Endothelial cell of umbilical vein (primary cell): ENCODE data around the gene CD48. TPM values are rescaled to one million over a fixed set of nuclear protein-coding genes. Genes with fewer than 3 reads are reported as not detected.
A peak's percentile ranks its signal among the peaks of the same experiment; 100 is the strongest.

Experiments
- BruUV-seq: library from RNA; stranded (reverse); fragments of 400-500 nt; replicated peaks from 2 replicates; lab custom pipeline; 2021; lab: Mats Ljungman, UMichigan
- CTCF ChIA-PET: fragments of 300-600, 350-600 bp; sonication (Branson Sonifier 250); formaldehyde crosslinking; loops from one replicate; lab custom pipeline; 2021; ENCODE audit warnings: antibody characterized with exemption, inconsistent platforms; lab: Charles Lee
- POLR2A ChIA-PET: fragments of 300-600, 350-600 bp; sonication (Branson Sonifier 250); formaldehyde crosslinking; loops from one replicate; lab custom pipeline; 2021; ENCODE audit warnings: antibody characterized with exemption, inconsistent platforms; lab: Charles Lee
- DNase-seq: peaks from one replicate; pipeline ENCODE4 v3.0.0-alpha.2; 2011; ENCODE audit warnings: low read depth, low spot score
- FAIRE-seq: peaks from 2 replicates; lab custom pipeline; 2011; peaks lifted over from hg19 to GRCh38; lab: Jason Lieb, UNC
- H2AFZ ChIP-seq: 2 replicates; pipeline ENCODE4 v1.6.0; 2012; ENCODE audit warnings: low read depth, low read length, control low read depth, inconsistent platforms
- H3K27ac ChIP-seq: 2 replicates; pipeline ENCODE4 v1.5.1; 2011; ENCODE audit warnings: low read depth, mild to moderate bottlenecking, control low read depth, low read length, moderate library complexity; ENCODE audit not compliant: insufficient read depth
- H3K27me3 ChIP-seq, 2 experiments: 2 replicates each; pipeline versions ENCODE4 v1.6.0 to v1.6.1; 2011; ENCODE audit warnings: low read length in 2 of 2, mixed read lengths in 1 of 2; ENCODE audit not compliant: control insufficient read depth in 2 of 2, insufficient read depth in 2 of 2
- H3K36me3 ChIP-seq, 2 experiments: 2 replicates in 1 of 2; 3 replicates in 1 of 2; pipeline ENCODE4 v1.5.1; 2011; ENCODE audit warnings: low read length in 2 of 2, mild to moderate bottlenecking in 1 of 2, moderate library complexity in 1 of 2; ENCODE audit not compliant: control insufficient read depth in 2 of 2, insufficient read depth in 2 of 2; ENCODE audit errors: extremely low read depth in 1 of 2
- H3K4me1 ChIP-seq: 3 replicates; pipeline ENCODE4 v1.5.1; 2011; ENCODE audit warnings: mild to moderate bottlenecking, low read length; ENCODE audit not compliant: control insufficient read depth, insufficient read depth; ENCODE audit errors: extremely low read depth
- H3K4me2 ChIP-seq: 2 replicates; pipeline ENCODE4 v1.6.1; 2011; ENCODE audit warnings: low read length, control low read depth, mixed read lengths; ENCODE audit not compliant: insufficient read depth
- H3K4me3 ChIP-seq, 3 experiments: fragments of 200-600 bp in 1 of 3; sonication (generic), shearing (Covaris generic) in 1 of 3; replicated peaks in 1 of 3; 2 replicates each; pipeline ENCODE4 v1.5.1; 2011 to 2016; ENCODE audit warnings: control low read depth in 3 of 3, low read length in 3 of 3, mild to moderate bottlenecking in 2 of 3, inconsistent platforms in 1 of 3, low read depth in 1 of 3, moderate library complexity in 1 of 3; ENCODE audit not compliant: insufficient read depth in 1 of 3
- H3K79me2 ChIP-seq: 2 replicates; pipeline ENCODE4 v1.6.0; 2012; ENCODE audit warnings: low read length, inconsistent platforms; ENCODE audit not compliant: control insufficient read depth, insufficient read depth
- H3K9ac ChIP-seq: replicated peaks from 2 replicates; pipeline ENCODE3; 2011; ENCODE audit warnings: low read length, control low read depth; ENCODE audit not compliant: insufficient read depth; ENCODE audit errors: extremely low read depth
- H3K9me1 ChIP-seq: replicated peaks from 3 replicates; pipeline ENCODE4 v1.6.0; 2011; ENCODE audit warnings: mild to moderate bottlenecking, low read length; ENCODE audit not compliant: control insufficient read depth, insufficient read depth; ENCODE audit errors: extremely low read depth
- H3K9me3 ChIP-seq: replicated peaks from 2 replicates; pipeline ENCODE4 v1.5.1; 2012; ENCODE audit warnings: low read length, inconsistent platforms; ENCODE audit not compliant: control insufficient read depth, insufficient read depth
- H4K20me1 ChIP-seq: replicated peaks from 2 replicates; pipeline ENCODE3; 2011; ENCODE audit warnings: mild to moderate bottlenecking, low read length; ENCODE audit not compliant: control insufficient read depth, insufficient read depth; ENCODE audit errors: extremely low read depth
- EZH2 ChIP-seq: IDR thresholded peaks from 2 replicates; pipeline ENCODE4 v1.6.1; 2012; ENCODE audit warnings: borderline replicate concordance, low read depth, mild to moderate bottlenecking, moderate library complexity, low read length, inconsistent platforms; ENCODE audit not compliant: severe bottlenecking
- FOS ChIP-seq: IDR thresholded peaks from 2 replicates; pipeline ENCODE4 v1.6.1; 2011; ENCODE audit warnings: mild to moderate bottlenecking, low read length, moderate library complexity, borderline replicate concordance; ENCODE audit not compliant: insufficient read depth
- GATA2 ChIP-seq: IDR thresholded peaks from 2 replicates; pipeline ENCODE4 v1.7.0; 2011; ENCODE audit warnings: low read depth, mild to moderate bottlenecking, moderate library complexity, mixed read lengths, low read length; ENCODE audit not compliant: insufficient read length, insufficient read depth
- JUN ChIP-seq: IDR thresholded peaks from 2 replicates; pipeline ENCODE4 v1.6.1; 2011; ENCODE audit warnings: borderline replicate concordance, low read depth; ENCODE audit not compliant: insufficient read length, insufficient read depth
- MYC ChIP-seq: IDR thresholded peaks from one replicate; pipeline ENCODE4 v1.6.1; 2011; ENCODE audit warnings: mild to moderate bottlenecking, low read depth, low read length
- POLR2A ChIP-seq: IDR thresholded peaks from 2 replicates; pipeline ENCODE4 v1.6.1; 2012; ENCODE audit warnings: low read depth, mild to moderate bottlenecking, control low read depth, low read length
- POLR2AphosphoS5 ChIP-seq: IDR thresholded peaks from 2 replicates; pipeline ENCODE4 v1.6.1; 2012; ENCODE audit warnings: low read depth, mild to moderate bottlenecking, control low read depth, low read length, moderate library complexity; ENCODE audit not compliant: insufficient read depth
- dilution Hi-C: fragments of 300-500 bp; cut with MboI; formaldehyde crosslinking; loops from one replicate; pipeline ENCODE4 v1.15.0; 2019; ENCODE audit warnings: low sequenced_read_pairs; ENCODE audit not compliant: extremely low pct_ligation_motif_present
- intact Hi-C: fragments of 100-400 bp; cut with micrococcal nuclease; formaldehyde crosslinking; loops from one replicate; pipeline ENCODE4 v1.10.0; 2022
- polyA plus RNA-seq, 4 experiments: library from polyadenylated mRNA; depleted of rRNA in 3 of 4; stranded (reverse) in 3 of 4; unstranded in 1 of 4; fragments of >200 nt; gene quantifications; 2 replicates each; pipeline versions ENCODE4 v1.2.1 to v1.2.3, GENCODE V29; 2011 to 2012; ENCODE audit warnings: missing spikeins in 1 of 4
- total RNA-seq: library from RNA; stranded (reverse); gene quantifications from 2 replicates; pipeline ENCODE4 v1.2.3, GENCODE V29; 2021
- TF ChIP-seq, protein P1 (sequence below): IDR thresholded peaks from 2 replicates; pipeline ENCODE4 v1.6.1; 2011; ENCODE audit not compliant: insufficient read depth, insufficient read length
- TF ChIP-seq, protein P2 (sequence below), 2 donors: IDR thresholded peaks; 1 replicate in 1 of 2; 2 replicates in 1 of 2; pipeline ENCODE4 v1.5.1; 2011; ENCODE audit warnings: low read length in 2 of 2, mild to moderate bottlenecking in 2 of 2, moderate library complexity in 2 of 2, control low read depth in 1 of 2, inconsistent platforms in 1 of 2, low read depth in 1 of 2; ENCODE audit not compliant: insufficient read depth in 1 of 2; ENCODE audit errors: extremely low read depth in 1 of 2

The CD48 gene
- total and polyA plus RNA-seq, 2 donors (not counting 3 experiments of a cell fraction or from before 2014, with no cell fraction given) = not detected

DNA sequence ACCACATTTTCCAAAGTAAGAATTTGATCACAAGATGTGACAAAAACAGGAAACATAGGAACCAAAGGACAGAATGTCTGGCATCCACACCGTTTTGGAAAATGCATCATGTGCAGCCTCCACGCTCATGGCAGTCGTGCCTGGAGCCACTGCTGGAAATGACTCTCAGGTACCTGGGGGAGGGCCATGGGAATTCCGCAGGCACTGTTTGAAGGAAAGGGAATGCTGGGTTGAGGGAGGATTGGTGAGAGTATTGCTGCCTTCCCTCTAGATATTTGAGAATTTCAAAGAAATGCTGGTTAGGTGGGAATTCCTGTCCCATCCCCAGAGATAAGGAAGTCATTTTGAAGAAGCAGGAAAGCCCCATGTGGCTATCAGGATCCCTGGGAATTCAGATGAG is 75.5 kb downstream of the CD48 start:
- dilution Hi-C loops (no loop called here), intact Hi-C loops (no loop called here)
- Histone ChIP-seq H3K27ac (no peak overlapping the region), H4K20me1 (no peaks in the 10 kb centered on the region), H3K79me2 (no peaks in the 10 kb centered on the region), H3K9me1 (no peaks in the 10 kb centered on the region), H3K4me2 (no peak overlapping the region), H2AFZ (no peak overlapping the region), H3K27me3 (no peaks in the 10 kb centered on the region), H3K4me3 (no peak overlapping the region), H3K9me3 (no peaks in the 10 kb centered on the region), H3K36me3 (no peaks in the 10 kb centered on the region), H3K9ac (no peak overlapping the region), H3K4me1 (peaks cover 9% of the 10 kb centered on the region)
- ChIA-PET POLR2A (no interaction called here), CTCF (no interaction called here)
- no peak for TF ChIP-seq POLR2A
- no peak for TF ChIP-seq FOS
- TF ChIP-seq EZH2 = no peak
- TF ChIP-seq GATA2 = no peak
- TF ChIP-seq POLR2AphosphoS5 = no peak
- no peak for TF ChIP-seq MYC
- TF ChIP-seq, protein P1, sequence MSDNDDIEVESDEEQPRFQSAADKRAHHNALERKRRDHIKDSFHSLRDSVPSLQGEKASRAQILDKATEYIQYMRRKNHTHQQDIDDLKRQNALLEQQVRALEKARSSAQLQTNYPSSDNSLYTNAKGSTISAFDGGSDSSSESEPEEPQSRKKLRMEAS = no peak
- TF ChIP-seq, protein P2, sequence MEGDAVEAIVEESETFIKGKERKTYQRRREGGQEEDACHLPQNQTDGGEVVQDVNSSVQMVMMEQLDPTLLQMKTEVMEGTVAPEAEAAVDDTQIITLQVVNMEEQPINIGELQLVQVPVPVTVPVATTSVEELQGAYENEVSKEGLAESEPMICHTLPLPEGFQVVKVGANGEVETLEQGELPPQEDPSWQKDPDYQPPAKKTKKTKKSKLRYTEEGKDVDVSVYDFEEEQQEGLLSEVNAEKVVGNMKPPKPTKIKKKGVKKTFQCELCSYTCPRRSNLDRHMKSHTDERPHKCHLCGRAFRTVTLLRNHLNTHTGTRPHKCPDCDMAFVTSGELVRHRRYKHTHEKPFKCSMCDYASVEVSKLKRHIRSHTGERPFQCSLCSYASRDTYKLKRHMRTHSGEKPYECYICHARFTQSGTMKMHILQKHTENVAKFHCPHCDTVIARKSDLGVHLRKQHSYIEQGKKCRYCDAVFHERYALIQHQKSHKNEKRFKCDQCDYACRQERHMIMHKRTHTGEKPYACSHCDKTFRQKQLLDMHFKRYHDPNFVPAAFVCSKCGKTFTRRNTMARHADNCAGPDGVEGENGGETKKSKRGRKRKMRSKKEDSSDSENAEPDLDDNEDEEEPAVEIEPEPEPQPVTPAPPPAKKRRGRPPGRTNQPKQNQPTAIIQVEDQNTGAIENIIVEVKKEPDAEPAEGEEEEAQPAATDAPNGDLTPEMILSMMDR (IDR thresholded peaks at IDR 0.05; ENCODE audit: extremely low read depth in 1 of 2, insufficient read depth in 1 of 2, low read depth in 1 of 2, low read length in 2 of 2) = no peak
- TF ChIP-seq JUN = no peak
- no TSS peak for BruUV-seq
- DNase-seq (peak; percentile 3), FAIRE-seq (no peak)
